CD8-positive, alpha-beta memory T cell (primary cell): ENCODE data around the gene DLX1. TPM values are rescaled to one million over a fixed set of nuclear protein-coding genes. Genes with fewer than 3 reads are reported as not detected.
A peak's percentile ranks its signal among the peaks of the same experiment; 100 is the strongest.
"Not testable (repeated sequence)": the region's sequence is repeated elsewhere in the genome, so short reads cannot be mapped to it uniquely, and the experiment has no call there.

Experiments used
- CTCF ChIA-PET: fragments of 350-600 bp; sonication (Branson Sonifier 250); formaldehyde crosslinking; loops from one replicate; lab custom pipeline; 2021; ENCODE audit warnings: antibody characterized with exemption; lab: Charles Lee
- POLR2A ChIA-PET: fragments of 350-600 bp; sonication (Branson Sonifier 250); formaldehyde crosslinking; loops from one replicate; lab custom pipeline; 2021; ENCODE audit warnings: antibody characterized with exemption; lab: Charles Lee
- DNase-seq, 5 donors: peaks; one replicate each; pipeline versions ENCODE4 v3.0.0 to v3.0.0-alpha.2; 2020 to 2022; ENCODE audit warnings: mixed read lengths in 1 of 5
- H3K27ac ChIP-seq: one replicate; pipeline ENCODE4 v1.7.0; 2013; ENCODE audit warnings: low read depth, mild to moderate bottlenecking, low read length, moderate library complexity
- H3K27me3 ChIP-seq: 2 replicates; pipeline ENCODE4 v1.7.0; 2013; ENCODE audit warnings: low read length, mild to moderate bottlenecking; ENCODE audit not compliant: insufficient read depth, poor library complexity, severe bottlenecking
- H3K36me3 ChIP-seq: 2 replicates; pipeline ENCODE4 v1.7.0; 2013; ENCODE audit warnings: mild to moderate bottlenecking, low read length, moderate library complexity; ENCODE audit not compliant: insufficient read depth
- H3K4me1 ChIP-seq: 2 replicates; pipeline ENCODE4 v1.7.0; 2013; ENCODE audit warnings: mild to moderate bottlenecking, low read length, moderate library complexity; ENCODE audit not compliant: insufficient read depth
- H3K4me3 ChIP-seq: 2 replicates; pipeline ENCODE4 v1.7.0; 2013; ENCODE audit warnings: mild to moderate bottlenecking, low read length
- H3K9me3 ChIP-seq: 2 replicates; pipeline ENCODE4 v1.7.0; 2013; ENCODE audit warnings: mild to moderate bottlenecking, low read length
- H3K27ac Mint-ChIP-seq, 8 donors: one replicate each; pipeline ENCODE4 v1.8.0; 2020 to 2021; ENCODE audit warnings: mixed read lengths in 8 of 8, mild to moderate bottlenecking in 6 of 8, inconsistent platforms in 3 of 8, moderate library complexity in 3 of 8
- H3K27me3 Mint-ChIP-seq, 2 donors: one replicate each; pipeline ENCODE4 v1.8.0; 2020 to 2021; ENCODE audit warnings: mixed read lengths in 2 of 2, mild to moderate bottlenecking in 1 of 2, moderate library complexity in 1 of 2
- H3K36me3 Mint-ChIP-seq, 3 donors: one replicate each; pipeline ENCODE4 v1.8.0; 2020 to 2021; ENCODE audit warnings: mixed read lengths in 3 of 3, inconsistent platforms in 1 of 3, mild to moderate bottlenecking in 1 of 3
- H3K4me1 Mint-ChIP-seq, 3 donors: one replicate each; pipeline ENCODE4 v1.8.0; 2020 to 2021; ENCODE audit warnings: mixed read lengths in 3 of 3, inconsistent platforms in 1 of 3, mild to moderate bottlenecking in 1 of 3
- H3K4me3 Mint-ChIP-seq, 7 donors: one replicate each; pipeline ENCODE4 v1.8.0; 2020 to 2021; ENCODE audit warnings: mixed read lengths in 7 of 7, mild to moderate bottlenecking in 6 of 7, moderate library complexity in 4 of 7, inconsistent platforms in 2 of 7
- H3K9me3 Mint-ChIP-seq, 5 donors: one replicate each; pipeline ENCODE4 v1.8.0; 2020 to 2022; ENCODE audit warnings: mixed read lengths in 5 of 5, mild to moderate bottlenecking in 3 of 5, moderate library complexity in 2 of 5, inconsistent platforms in 1 of 5
- polyA plus RNA-seq: library from polyadenylated mRNA; unstranded; fragments of 300-500 nt; fragmentation: Illumina TruSeq; gene quantifications from one replicate; pipeline ENCODE4 v1.2.3, GENCODE V29; 2021
- total RNA-seq, 2 experiments: library from RNA; stranded (reverse); gene quantifications; one replicate each; pipeline ENCODE4 v1.2.3, GENCODE V29; 2021

Gene DLX1
- total and polyA plus RNA-seq, 3 experiments from 2014 or later: not detected

GRCh38 chr2:172058660-172059059 lies 26.6 kb upstream of the DLX1 start:
- Histone ChIP-seq H3K27me3 (no peaks in the 10 kb centered on the region), H3K27ac (no peak overlapping the region), H3K4me1 (no peaks in the 10 kb centered on the region), H3K4me3 (no peak overlapping the region), H3K9me3 (no peaks in the 10 kb centered on the region), H3K36me3 (no peaks in the 10 kb centered on the region)
- Mint-ChIP-seq H3K4me3 (no peak overlapping the region), H3K36me3 (peaks cover 7 to 17% (median 13%) of the 10 kb centered on the region in 3 donors), H3K27ac (peak overlapping the region in 1 of 8 donors; percentile 17), H3K4me1 (no peaks in the 10 kb centered on the region), H3K9me3 (no peaks in the 10 kb centered on the region), H3K27me3 (no peaks in the 10 kb centered on the region)
- ChIA-PET POLR2A (no interaction called here), CTCF (no interaction called here)
- DNase-seq: no peak

GRCh38 chr2:172060118-172060517 lies 25.2 kb upstream of the DLX1 start:
- H3K36me3 Mint-ChIP-seq: peaks cover 10 to 23% (median 18%) of the 10 kb centered on the region in 3 donors
- CTCF ChIA-PET: interaction anchor here (0.7 kb wide), 1 partner anchor 11 kb away, joined by 3 read pairs; no protein-coding TSS in a partner anchor

GRCh38 chr2:172062402-172063004 lies 22.8 kb upstream of the DLX1 start:
- no peaks in the 10 kb centered on the region for H3K9me3 ChIP-seq
- H3K36me3 Mint-ChIP-seq: peaks cover 15 to 25% (median 23%) of the 10 kb centered on the region in 3 donors
- H3K27me3 ChIP-seq: no peaks in the 10 kb centered on the region
- no peak overlapping the region for H3K4me3 ChIP-seq
- no peak overlapping the region for H3K27ac ChIP-seq
- no peaks in the 10 kb centered on the region for H3K4me1 ChIP-seq
- CTCF ChIA-PET: no interaction called here
- DNase-seq: no peak
- H3K36me3 ChIP-seq: no peaks in the 10 kb centered on the region
- no peak overlapping the region for H3K27ac Mint-ChIP-seq
- H3K4me1 Mint-ChIP-seq: no peaks in the 10 kb centered on the region
- POLR2A ChIA-PET: interaction anchor here (0.6 kb wide), 1 partner anchor 70 kb away, joined by 5 read pairs; no protein-coding TSS in a partner anchor
- no peaks in the 10 kb centered on the region for H3K27me3 Mint-ChIP-seq
- no peak overlapping the region for H3K4me3 Mint-ChIP-seq
- no peaks in the 10 kb centered on the region for H3K9me3 Mint-ChIP-seq

More at GRCh38 chr2:172060118-172060517, 25.2 kb upstream of the DLX1 start:
- not testable (repeated sequence) for H3K27me3 Mint-ChIP-seq, DNase-seq, H3K36me3 ChIP-seq, H3K9me3 ChIP-seq, H3K4me3 Mint-ChIP-seq, H3K27ac ChIP-seq, H3K27ac Mint-ChIP-seq, H3K27me3 ChIP-seq, H3K9me3 Mint-ChIP-seq, H3K4me1 ChIP-seq, H3K4me3 ChIP-seq, H3K4me1 Mint-ChIP-seq
- POLR2A ChIA-PET: interaction anchor here (0.6 kb wide), 1 partner anchor 11 kb away, joined by 3 read pairs; no protein-coding TSS in a partner anchor

- no peak overlapping the region for H3K27ac Mint-ChIP-seq
- Histone ChIP-seq H3K36me3 (no peaks in the 10 kb centered on the region), H3K4me3 (no peak overlapping the region), H3K4me1 (no peaks in the 10 kb centered on the region), H3K9me3 (no peaks in the 10 kb centered on the region), H3K27ac (no peak overlapping the region), H3K27me3 (no peaks in the 10 kb centered on the region)
- CTCF ChIA-PET: no interaction called here
- no peaks in the 10 kb centered on the region for H3K9me3 Mint-ChIP-seq
- POLR2A ChIA-PET: interaction anchor here (0.6 kb wide), 1 partner anchor 71 kb away, joined by 5 read pairs; no protein-coding TSS in a partner anchor
- H3K27me3 Mint-ChIP-seq: no peaks in the 10 kb centered on the region
- no peak overlapping the region for H3K4me3 Mint-ChIP-seq
- H3K36me3 Mint-ChIP-seq: peaks cover 17 to 26% (median 23%) of the 10 kb centered on the region in 3 donors
- no peak for DNase-seq
- H3K4me1 Mint-ChIP-seq: no peaks in the 10 kb centered on the region
Observed at GRCh38 chr2:172063446-172063845, 21.9 kb upstream of the DLX1 start.

GRCh38 chr2:172065111-172065510 lies 20.2 kb upstream of the DLX1 start:
- Mint-ChIP-seq H3K27ac (no peak overlapping the region), H3K4me1 (no peaks in the 10 kb centered on the region), H3K27me3 (peaks cover 1 to 4% of the 10 kb centered on the region in 2 donors), H3K4me3 (no peak overlapping the region), H3K9me3 (no peaks in the 10 kb centered on the region), H3K36me3 (peaks cover 19 to 28% (median 27%) of the 10 kb centered on the region in 3 donors)
- H3K4me3 ChIP-seq: no peak overlapping the region
- no peaks in the 10 kb centered on the region for H3K36me3 ChIP-seq
- no peak overlapping the region for H3K27ac ChIP-seq
- H3K4me1 ChIP-seq: no peaks in the 10 kb centered on the region
- no peak for DNase-seq
- CTCF ChIA-PET: no interaction called here
- H3K9me3 ChIP-seq: no peaks in the 10 kb centered on the region
- POLR2A ChIA-PET: no interaction called here
- no peaks in the 10 kb centered on the region for H3K27me3 ChIP-seq

- no peaks in the 10 kb centered on the region for H3K9me3 ChIP-seq
- no peaks in the 10 kb centered on the region for H3K27me3 ChIP-seq
- H3K4me3 Mint-ChIP-seq: no peak overlapping the region
- POLR2A ChIA-PET: no interaction called here
- H3K4me3 ChIP-seq: no peak overlapping the region
- CTCF ChIA-PET: no interaction called here
- peaks cover 2 to 6% of the 10 kb centered on the region in 2 donors for H3K27me3 Mint-ChIP-seq
- H3K27ac Mint-ChIP-seq: no peak overlapping the region
- peaks cover 24 to 28% (median 27%) of the 10 kb centered on the region in 3 donors for H3K36me3 Mint-ChIP-seq
- H3K9me3 Mint-ChIP-seq: no peaks in the 10 kb centered on the region
- H3K4me1 ChIP-seq: no peaks in the 10 kb centered on the region
- no peak overlapping the region for H3K27ac ChIP-seq
- H3K4me1 Mint-ChIP-seq: no peaks in the 10 kb centered on the region
- H3K36me3 ChIP-seq: no peaks in the 10 kb centered on the region
- no peak for DNase-seq
Observed at GRCh38 chr2:172066394-172066886, 18.9 kb upstream of the DLX1 start.

- H3K27me3 Mint-ChIP-seq: peaks cover 7 to 14% of the 10 kb centered on the region in 2 donors
- H3K4me1 ChIP-seq, H3K27ac Mint-ChIP-seq, H3K27me3 ChIP-seq, H3K27ac ChIP-seq, H3K4me1 Mint-ChIP-seq, H3K36me3 ChIP-seq, H3K4me3 ChIP-seq, H3K9me3 ChIP-seq, CTCF ChIA-PET, DNase-seq, H3K4me3 Mint-ChIP-seq, POLR2A ChIA-PET, H3K9me3 Mint-ChIP-seq: not testable (repeated sequence)
- peaks cover 16 to 27% (median 21%) of the 10 kb centered on the region in 3 donors for H3K36me3 Mint-ChIP-seq
Observed at GRCh38 chr2:172067905-172068304, 17.4 kb upstream of the DLX1 start.

- H3K27me3 ChIP-seq: no peaks in the 10 kb centered on the region
- Mint-ChIP-seq H3K36me3 (peaks cover 6 to 20% (median 9%) of the 10 kb centered on the region in 3 donors), H3K27ac (no peak overlapping the region), H3K9me3 (no peaks in the 10 kb centered on the region), H3K4me1 (no peaks in the 10 kb centered on the region), H3K27me3 (peaks cover 10 to 20% of the 10 kb centered on the region in 2 donors), H3K4me3 (no peak overlapping the region)
- no peak overlapping the region for H3K27ac ChIP-seq
- H3K4me3 ChIP-seq: no peak overlapping the region
- ChIA-PET CTCF (no interaction called here), POLR2A (no interaction called here)
- H3K9me3 ChIP-seq: no peaks in the 10 kb centered on the region
- no peaks in the 10 kb centered on the region for H3K4me1 ChIP-seq
- H3K36me3 ChIP-seq: no peaks in the 10 kb centered on the region
- DNase-seq: no peak
Observed at GRCh38 chr2:172070936-172071335, 14.4 kb upstream of the DLX1 start.
